CD4-positive, alpha-beta T cell treated with Interferon gamma for 1 hour (primary cell): Measurements from ENCODE around the gene STK35.

Experiments used
- DNase-seq: peaks from one replicate; pipeline ENCODE4 v3.0.0-alpha.2; 2020

Gene STK35

DNA sequence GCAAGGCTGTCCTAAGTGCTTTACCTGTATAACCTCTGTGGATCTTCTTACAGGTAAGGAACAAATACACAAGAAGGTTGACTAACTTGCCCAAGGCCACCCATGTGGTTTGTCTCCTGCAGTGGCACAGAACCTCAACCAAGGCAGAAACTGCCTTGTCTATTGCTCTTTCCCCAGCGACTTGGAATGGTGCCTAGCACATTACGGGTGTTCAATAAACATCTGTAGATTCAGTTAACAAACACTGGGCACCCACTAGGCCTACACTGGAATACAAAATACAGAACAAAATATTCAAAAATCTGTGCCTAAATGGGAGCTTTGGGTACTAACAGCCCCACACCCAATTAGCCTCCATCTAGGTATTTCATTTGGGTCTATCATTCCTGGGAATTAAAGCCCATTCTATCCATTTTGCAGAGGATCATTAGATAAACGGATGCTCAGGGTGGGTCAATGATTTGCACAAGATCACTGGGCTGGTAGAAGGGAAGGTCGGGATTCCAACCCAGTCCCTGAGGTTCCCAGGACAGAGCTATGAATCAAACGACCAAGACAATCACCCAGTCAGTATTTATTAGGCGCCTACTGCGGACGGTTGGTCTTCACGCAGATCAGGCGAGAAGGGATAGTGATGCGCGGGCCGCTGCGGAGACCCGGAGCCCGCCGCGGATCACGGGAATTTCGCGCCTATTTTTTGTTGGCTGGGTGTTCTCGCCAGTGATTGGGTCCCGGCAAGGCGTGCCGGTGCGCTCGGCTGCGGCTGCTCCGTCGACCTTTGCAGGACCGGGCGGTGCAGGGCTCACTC lies at the start of gene STK35:
TSS of gene STK35 (plus strand) at position 771 of the 808 bp plus-strand sequence. CDS start 55 bp downstream, outside the sequence.
- no peak for DNase-seq

DNA sequence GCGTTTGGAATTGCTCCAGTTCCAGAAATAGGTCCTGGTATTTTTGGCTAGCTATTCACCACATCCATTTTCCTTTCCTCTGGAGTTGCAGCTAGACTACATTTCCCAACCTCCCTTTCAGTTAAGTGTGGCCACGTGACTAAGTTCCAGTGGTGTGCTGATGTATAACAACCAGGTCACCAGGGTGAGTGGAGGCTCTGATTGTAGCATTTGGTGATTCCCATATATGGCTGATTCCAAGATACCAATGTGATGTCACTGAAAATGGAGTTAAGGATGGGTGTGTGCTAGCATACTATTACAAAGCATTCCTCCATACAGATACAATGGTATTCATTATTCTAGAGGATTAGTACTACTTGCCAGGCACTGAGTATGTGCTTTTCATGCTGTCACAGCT lies 49.7 kb upstream of the STK35 start:
- DNase-seq = no peak

DNA sequence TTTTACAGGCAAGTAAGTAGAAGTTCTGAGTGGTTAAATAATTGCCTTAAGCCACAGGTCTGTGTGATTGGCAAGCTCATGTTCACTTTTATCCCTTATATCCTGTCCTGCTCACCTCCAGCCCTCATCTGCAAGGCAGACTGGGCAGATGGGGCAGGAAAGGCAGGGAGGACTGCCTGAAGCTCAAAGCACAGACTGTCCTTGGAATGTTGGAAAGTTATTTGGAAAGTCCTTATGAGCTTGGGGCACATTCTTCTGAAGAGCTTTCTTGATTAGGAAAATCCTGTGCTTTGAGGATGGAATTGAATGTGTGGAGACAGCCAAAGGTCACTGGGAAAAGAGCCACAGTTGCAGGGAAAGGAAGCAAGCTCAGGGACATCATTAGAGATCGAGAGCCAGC lies 48.9 kb upstream of the STK35 start:
- no peak for DNase-seq

DNA sequence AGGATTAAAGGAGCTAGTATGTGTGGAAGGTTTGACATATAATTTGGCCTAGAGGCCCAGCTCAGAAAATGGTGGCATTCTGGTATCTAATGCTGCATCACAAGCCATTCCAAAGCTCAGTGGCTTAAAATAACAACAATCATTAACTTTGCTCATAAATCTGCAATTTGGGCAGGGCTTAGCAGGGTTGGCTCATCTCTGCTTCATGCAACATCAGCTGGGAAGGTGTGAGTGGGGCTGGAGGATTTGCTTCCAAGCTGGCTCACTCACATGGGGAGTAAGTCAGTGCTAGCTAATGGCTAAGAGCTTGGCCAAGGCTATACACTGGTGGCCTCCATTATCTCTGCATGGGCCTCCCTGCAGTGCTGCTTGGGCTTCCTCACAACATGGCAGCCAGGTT lies 48.0 kb upstream of the STK35 start:
- DNase-seq = no peak

DNA sequence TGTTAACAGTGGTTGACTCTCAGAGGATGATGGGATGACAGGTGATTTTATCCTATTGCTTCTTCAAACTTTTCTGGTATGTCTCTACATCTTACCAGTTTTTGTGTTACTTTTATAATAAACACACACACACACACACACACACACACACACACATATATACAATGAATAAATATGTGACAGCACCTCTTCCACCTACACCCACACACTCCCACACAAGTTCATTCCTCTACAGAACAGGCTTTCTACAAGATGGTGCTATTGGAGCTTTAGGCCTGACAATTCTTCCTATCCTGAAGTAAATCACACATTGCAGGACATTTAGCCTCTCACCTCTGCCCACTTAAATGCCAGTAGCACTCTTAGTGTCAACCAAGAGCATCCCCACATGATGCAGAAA lies 46.7 kb upstream of the STK35 start:
- no peak for DNase-seq

DNA sequence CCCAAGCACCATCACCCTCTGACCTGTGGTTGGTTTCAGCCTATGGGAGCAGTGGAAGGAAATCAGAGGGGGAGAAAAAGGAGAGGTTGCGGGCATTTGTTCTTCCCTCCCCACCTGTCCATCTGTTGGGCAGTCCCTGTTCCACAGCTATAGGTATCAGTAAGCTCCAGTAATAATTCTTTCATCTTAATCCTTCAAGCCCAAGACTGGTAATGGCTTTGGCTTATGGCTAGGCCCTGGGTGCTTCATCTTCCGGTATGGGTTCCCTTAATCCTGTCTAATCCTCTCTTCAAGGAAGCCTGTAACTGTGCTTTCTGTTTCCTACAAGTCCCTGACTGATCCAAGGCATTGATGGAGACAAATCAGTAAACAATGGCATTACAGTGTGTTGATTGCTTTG lies 42.2 kb upstream of the STK35 start:
- no peak for DNase-seq

DNA sequence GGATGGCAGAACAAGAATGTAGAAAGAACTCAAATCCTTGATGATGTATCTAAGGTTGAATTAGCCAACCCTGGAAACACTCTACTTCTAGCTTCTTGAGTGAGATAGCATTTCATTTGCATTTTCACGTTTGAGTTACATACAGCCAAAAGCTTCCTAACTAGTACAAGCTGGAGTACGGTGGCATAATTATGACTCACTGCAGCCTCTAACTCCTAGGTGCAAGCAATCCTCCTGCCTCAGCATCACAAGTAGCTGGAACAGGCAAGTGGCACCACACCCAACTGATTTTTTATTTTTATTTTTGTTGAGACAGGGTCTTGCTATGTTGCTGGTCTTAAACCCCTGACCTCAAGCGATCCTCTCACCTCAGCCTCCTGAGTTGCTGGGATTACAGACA lies 36.5 kb upstream of the STK35 start:
- DNase-seq = no peak

DNA sequence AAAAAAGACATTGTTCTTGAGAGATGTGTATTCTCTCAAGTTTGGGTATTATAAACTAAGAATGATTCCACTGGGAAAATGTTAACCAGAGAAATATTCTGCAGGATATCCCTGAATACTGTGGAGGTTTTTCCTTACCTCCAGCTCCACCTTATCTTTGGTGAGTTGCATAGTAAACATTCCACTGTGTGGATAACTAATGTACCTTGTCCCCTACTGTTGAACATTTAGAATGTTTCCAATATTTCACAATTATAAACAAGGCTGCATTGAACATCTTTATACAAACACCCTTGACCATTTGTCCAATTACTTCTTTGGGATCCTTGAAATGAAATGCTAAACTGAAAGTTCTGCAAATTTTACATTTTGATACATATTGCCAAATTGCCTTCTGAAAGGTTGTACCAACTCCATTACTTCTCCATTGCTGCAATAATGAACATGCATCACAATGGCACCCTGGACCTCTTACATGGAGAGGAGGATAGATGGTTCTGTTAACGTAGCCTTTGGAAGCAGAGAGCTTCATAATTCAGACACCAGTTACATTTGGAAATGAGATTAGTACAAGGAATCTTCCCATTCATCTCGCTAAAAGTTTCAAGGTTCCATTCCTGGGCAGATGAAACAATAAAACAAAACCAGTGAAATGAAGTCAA lies 35.0 kb upstream of the STK35 start:
- DNase-seq = no peak

DNA sequence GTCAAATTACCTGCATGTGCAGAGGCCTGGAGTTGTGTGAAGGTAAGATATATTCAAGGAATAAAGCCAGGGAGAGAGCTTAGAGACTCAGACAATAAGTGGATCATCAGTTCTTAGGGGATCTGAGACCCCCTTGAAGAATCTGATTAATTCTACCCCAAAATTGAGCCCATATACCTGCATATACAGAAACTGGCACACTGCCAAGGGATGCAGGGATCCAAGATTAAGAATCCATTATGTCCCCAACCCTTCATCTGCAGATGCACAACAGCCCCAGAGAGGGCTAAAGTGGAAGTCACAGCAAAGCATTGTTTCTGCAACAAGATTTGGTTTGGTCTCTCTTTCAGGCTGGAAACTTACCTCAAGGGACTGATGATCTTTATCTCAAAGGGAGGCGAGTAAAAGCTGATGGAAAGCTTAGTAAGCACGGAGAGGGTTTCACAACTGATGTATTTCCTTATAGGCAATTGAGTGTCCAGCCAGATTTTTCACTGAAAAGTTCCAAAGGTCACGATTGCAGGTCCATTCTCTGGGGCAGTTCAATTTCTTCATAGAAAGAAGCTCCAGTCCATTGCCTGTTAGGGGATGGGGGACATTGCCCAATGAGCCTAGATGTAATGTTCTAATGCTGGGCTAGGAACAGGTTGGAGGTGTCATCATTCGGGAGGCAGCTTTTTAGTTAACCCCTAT lies 20.9 kb upstream of the STK35 start:
- DNase-seq = no peak

DNA sequence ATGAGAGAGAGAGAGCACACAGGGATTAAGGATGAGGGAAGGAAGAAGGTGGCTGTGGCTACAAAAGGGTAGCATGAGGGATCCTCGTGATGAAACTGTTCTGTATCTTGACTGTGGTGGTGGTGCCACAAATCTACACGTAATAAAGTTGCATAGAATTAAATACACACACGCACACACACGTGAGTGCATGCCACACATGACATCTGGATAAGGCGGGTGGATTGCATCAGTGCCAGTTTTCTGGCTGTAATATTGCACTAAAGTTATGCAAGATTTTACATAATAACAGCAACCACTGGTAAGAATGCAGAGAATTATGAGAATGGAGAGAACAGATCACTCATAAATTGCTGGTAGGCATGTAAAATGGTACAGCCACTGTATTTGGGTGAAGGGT lies 16.9 kb upstream of the STK35 start:
- DNase-seq = peak; percentile 28

DNA sequence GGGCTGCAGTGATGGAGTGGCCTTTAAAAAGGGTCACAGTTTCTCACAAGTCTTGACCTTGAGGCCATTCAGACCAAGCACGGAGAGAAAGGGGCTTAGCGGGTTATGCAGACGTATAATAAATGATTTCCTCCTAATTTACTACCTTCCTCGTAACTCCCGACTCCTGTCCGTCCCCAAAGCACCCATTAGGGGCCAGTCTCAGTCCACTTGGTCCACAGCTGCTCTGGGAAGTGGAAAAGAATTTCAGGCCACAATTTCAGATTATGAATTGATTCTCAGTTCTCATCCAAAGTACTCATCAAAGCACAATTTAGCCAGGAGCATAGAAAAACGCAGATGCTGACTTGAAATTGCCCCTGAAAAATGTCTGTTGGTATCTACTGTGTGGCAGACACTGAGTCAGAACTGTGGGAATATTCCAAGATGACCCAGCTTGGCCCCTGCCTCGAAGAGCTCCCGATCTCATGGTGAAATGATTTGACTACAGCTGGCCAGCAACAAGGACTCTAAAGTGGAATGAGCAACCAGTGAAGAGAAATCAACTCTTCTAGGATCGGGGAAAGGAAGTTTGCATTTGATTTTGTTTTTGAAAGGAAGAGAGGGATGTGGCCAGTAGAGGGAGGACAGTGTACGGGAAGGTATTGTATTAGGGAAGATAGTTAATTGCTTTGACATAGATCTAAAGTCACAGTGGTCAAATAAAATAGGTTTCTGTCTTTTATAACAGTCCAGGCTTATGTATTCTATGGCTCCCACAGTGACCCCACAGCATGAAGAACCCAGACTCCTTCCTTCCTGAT lies 15.2 kb upstream of the STK35 start:
- no peak for DNase-seq

DNA sequence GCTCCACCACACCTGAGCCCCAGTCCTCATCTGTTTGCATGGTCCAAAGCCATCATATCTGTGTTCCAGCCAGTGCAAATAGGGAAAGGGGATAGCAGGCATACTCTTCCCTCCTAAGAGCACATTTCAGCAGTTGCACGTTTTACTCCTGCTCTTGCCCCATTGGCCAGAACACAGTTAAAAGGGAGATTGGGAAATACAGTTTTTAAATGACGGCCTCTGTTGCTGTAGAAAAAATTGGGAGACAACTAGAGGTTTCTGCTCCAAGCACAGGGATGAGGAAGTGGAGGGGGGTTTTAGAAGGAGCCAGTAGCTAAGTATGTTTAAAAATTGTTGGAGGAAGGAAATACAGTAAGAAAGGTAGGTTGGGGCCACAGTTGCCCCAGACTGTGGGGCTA lies 14.6 kb upstream of the STK35 start:
- no peak for DNase-seq

DNA sequence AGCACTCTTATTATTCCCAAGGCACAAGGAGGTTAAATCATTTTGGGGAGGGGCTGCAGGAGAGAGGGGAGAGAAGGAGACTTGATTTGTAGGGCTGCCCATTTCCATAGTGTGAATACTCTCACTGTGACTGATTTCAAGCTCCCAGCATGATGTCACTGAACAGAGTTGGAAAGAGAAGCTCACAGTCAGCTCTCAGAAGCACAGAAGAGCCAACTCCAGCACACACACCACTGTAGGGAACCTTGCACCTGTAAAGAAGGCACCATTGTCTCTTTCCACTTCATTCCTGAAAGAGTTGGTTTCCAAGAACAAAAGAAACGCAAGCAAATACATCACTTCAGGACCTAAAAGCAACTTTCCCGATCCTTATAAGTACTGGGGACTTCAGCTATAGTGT lies 12.7 kb upstream of the STK35 start:
- DNase-seq = no peak

DNA sequence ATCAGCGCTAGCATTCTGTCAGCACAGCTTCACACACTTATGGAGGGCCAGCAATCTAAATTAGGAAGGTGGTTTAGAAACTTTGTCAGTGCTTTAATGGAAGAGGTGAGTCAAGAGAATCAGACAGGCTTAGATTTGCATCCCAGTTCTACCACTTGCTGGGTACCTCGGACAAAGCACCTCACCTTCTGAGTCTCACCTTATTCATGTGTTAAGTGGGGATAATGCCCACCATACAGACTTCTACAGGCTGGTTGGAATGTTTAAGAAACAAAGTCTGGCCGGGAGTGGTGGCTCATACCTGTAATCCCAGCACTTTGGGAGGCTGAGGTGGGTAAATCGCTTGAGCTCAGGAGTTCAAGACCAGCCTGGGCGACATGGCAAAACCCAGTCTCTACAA lies 12.2 kb upstream of the STK35 start:
- no peak for DNase-seq

DNA sequence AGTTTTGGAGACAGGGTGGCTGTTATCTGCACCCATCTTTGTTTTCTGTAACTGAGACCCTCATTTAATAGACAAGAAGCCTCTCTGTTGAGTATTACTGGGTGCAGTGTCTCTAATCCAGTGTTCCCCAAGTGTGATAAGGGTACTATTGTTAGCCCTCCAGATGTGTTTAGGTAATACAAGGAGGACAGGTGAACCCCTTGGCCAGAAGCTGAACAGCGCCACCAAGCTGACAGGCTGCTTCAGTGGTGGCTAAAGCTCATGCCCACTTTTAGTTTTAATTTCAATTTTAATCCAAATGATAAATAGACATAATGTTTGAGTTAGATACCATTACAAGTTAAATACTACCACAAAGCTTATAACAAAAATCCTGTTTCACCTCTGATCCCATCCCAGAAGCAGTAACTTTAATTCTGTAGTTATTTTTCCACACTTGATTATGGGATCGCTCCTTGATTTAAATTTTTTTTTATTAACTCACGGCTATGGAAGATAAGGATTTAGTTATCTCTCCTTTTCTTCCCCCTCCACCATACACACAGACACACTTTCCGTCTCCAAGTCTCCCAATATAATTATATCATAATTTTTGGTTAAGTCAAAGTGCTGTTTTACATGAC lies 8.4 kb upstream of the STK35 start:
- DNase-seq = peak; percentile 24

DNA sequence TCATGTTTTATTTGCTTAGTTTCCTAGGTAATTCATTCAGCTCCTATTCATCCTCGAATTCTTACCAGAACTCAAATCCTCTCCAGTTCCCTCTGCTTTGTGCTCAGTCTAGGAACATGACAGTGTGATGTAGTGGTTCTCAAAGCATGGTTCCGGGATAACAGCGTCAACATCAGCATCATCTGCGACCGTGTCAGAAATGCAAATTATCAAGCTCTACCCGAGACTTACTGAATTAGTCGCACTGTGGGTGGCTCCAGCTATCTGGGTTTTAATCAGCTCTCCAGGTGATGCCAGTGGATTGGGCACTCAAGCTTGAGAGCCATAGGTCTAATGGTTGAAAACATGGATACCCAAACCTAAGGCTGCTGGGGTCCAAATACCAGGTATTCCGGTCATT lies 7.7 kb upstream of the STK35 start:
- no peak for DNase-seq

DNA sequence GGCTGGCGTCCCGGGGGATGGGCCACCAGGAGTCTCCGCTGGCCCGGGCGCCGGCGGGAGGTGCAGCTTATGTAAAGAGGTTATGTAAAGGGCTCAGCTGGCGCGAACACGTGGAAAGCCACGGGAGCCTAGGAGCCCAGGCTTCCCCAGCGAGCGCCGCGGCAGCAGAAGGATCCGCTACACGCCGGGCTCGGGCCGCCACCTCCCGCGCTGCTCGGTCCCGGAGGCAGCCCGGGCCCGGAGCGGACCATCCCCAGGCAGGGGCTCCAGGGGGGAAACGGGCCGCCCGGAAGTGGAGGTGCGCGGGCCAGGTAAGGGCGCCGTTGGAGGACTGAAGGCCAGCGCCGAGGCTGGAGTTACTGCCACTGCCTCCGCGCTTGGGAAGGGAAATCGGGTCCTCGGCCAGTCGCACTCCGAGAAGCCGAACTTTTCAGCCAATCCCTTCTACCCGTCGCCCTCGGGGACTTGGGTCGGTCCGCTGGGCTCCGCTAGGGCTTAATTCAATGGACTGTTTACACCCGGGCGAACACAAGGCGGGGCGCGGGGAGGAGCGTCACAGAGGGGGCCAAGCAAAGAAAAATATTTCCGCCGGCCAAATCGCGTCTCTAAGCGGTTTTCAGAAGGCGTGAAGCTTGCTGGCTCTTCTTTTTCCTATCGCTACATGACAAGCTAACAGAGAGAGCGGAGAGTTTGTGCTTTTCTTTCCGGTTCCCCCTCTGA lies 398 bp downstream of the STK35 start:
- peak; percentile 87 for DNase-seq

DNA sequence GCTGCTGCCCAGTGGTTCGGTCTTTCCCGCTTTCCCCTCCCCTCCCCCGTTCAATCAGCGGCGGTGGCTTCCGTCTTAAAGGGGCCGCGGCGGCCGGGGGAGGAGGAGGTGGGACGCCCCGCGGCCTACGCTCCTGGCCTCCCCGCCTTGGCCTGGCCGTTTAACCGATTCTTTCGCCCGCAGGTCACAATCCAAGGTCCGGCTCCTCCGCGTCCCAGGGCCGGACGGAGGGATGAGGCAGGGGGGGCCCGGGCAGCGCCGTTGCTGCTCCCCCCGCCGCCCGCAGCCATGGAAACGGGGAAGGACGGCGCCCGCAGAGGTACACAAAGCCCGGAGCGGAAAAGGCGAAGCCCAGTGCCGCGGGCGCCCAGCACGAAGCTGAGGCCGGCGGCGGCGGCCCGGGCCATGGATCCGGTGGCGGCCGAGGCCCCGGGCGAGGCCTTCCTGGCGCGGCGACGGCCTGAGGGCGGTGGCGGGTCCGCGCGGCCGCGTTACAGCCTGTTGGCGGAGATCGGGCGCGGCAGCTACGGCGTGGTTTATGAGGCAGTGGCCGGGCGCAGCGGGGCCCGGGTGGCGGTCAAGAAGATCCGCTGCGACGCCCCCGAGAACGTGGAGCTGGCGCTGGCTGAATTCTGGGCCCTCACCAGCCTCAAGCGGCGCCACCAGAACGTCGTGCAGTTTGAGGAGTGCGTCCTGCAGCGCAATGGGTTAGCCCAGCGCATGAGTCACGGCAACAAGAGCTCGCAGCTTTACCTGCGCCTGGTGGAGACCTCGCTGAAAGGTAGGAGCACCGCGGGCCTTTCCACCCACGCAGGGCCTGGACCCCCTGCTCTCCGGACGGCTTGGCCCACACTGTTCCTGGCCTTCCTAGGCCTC lies 1.2 kb downstream of the STK35 start:
- DNase-seq = peak; percentile 79

DNA sequence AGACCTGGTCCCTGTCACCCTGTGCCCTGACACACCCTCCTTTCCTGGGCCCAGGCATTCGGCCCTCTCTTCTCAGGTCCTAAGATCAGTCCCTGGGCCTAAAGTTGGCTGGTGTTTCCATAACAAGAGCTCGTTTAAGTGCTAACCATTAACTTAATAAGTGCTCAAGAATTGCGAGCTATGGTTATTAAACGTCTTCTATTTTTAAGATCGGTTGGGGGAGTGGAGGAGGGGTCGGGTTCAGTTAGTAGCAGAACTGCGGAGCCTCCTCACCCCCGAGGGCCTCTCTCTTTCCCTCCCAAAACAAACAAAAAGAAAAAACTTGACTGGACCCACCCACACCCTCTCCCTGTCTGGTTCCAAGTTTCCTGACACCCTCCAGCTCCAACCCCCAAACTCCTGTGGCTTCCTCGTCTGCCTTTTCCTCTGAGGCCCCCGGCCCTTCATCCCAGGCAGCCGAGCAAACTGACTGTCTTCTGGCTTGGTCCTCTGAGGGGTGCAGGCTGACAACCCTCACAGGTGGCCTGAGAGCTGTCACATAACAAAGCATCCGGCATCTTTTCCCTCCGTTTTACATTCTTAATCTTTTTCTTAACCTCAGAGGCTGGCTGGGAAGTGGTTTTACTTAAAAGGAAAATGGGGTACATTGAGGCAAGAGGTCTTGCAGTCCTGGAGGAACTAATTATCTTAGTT lies 2.0 kb downstream of the STK35 start:
- DNase-seq = no peak

DNA sequence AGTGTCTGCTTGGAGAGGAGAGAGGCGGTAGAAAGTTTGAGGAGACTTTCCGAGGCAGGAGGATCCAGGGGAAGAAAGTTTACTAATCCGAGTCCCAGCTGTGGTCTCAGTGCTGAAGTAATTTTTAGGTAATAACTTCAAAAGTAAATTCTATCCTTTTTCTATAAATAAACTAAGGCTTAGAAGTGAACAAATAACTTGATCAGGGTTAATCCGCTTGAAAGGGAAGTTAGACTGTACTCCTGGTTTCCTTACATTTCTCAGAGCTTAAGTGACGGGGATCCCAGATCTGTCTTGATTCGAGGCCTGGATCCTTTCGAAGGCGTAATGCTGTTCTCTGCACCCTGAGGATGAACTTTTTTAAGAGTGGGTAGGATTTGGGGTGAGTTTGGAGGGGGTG lies 2.6 kb downstream of the STK35 start:
- no peak for DNase-seq
